WTC11 (cell line): ENCODE results near the gene TMEM167A. TPM values are rescaled to one million over a fixed set of nuclear protein-coding genes. Genes with fewer than 3 reads are reported as not detected.
A peak's percentile ranks its signal among the peaks of the same experiment; 100 is the strongest.

Experiments
- ATAC-seq: fragments of 200-7000 bp; cut with Tn5 transposase; 2 replicates; pipeline ENCODE4 v1.10.0; 2021; ENCODE audit warnings: mild to moderate bottlenecking, moderate library complexity
- CTCF ChIA-PET: fragments of 300-600 bp; sonication (Branson Sonifier 250); formaldehyde crosslinking; loops from one replicate; lab custom pipeline; 2021; ENCODE audit warnings: antibody characterized with exemption; lab: Charles Lee
- POLR2A ChIA-PET: fragments of 350-600 bp; sonication (Branson Sonifier 250); formaldehyde crosslinking; loops from one replicate; lab custom pipeline; 2021; ENCODE audit warnings: antibody characterized with exemption; lab: Charles Lee
- DNase-seq: peaks from one replicate; pipeline ENCODE4 v3.0.0; 2021; ENCODE audit warnings: low spot score
- H3K27ac Mint-ChIP-seq: 2 replicates; pipeline ENCODE4 v1.8.0; 2021; ENCODE audit warnings: mixed read lengths
- H3K27me3 Mint-ChIP-seq: 2 replicates; pipeline ENCODE4 v1.8.0; 2021; ENCODE audit warnings: low read depth, mild to moderate bottlenecking, moderate library complexity, mixed read lengths
- H3K36me3 Mint-ChIP-seq: 2 replicates; pipeline ENCODE4 v1.8.0; 2021; ENCODE audit warnings: mixed read lengths
- H3K4me1 Mint-ChIP-seq: 2 replicates; pipeline ENCODE4 v1.8.0; 2022; ENCODE audit warnings: mixed read lengths
- H3K4me3 Mint-ChIP-seq: 2 replicates; pipeline ENCODE4 v1.8.0; 2021; ENCODE audit warnings: mild to moderate bottlenecking, moderate library complexity, mixed read lengths
- H3K9me3 Mint-ChIP-seq: 2 replicates; pipeline ENCODE4 v1.8.0; 2021; ENCODE audit warnings: mixed read lengths
- CBFB ChIP-seq: sonication (generic); formaldehyde crosslinking; IDR thresholded peaks from 2 replicates; pipeline ENCODE4 v1.8.1; 2022; ENCODE audit warnings: mild to moderate bottlenecking, low read depth, missing genetic modification reagents
- CREB1 ChIP-seq: sonication (generic); formaldehyde crosslinking; IDR thresholded peaks from 2 replicates; pipeline ENCODE4 v1.8.0; 2023; ENCODE audit warnings: mild to moderate bottlenecking, missing genetic modification reagents
- CTCF ChIP-seq: fragments of 200-600 bp; IDR thresholded peaks from 2 replicates; pipeline ENCODE4 v1.8.0; 2022; ENCODE audit warnings: antibody characterized with exemption
- E2F1 ChIP-seq: sonication (generic); formaldehyde crosslinking; IDR thresholded peaks from 2 replicates; pipeline ENCODE4 v1.8.0; 2022; ENCODE audit warnings: mild to moderate bottlenecking, missing genetic modification reagents
- ELF4 ChIP-seq: sonication (generic); formaldehyde crosslinking; IDR thresholded peaks from 2 replicates; pipeline ENCODE4 v1.8.1; 2022; ENCODE audit warnings: low read depth, mild to moderate bottlenecking, moderate library complexity, missing genetic modification reagents
- FOXJ3 ChIP-seq: sonication (generic); formaldehyde crosslinking; IDR thresholded peaks from 2 replicates; pipeline ENCODE4 v1.9.0; 2021; ENCODE audit warnings: missing genetic modification reagents, mild to moderate bottlenecking, borderline replicate concordance
- KAT7 ChIP-seq: sonication (generic); formaldehyde crosslinking; IDR thresholded peaks from 2 replicates; pipeline ENCODE4 v1.8.1; 2023; ENCODE audit warnings: missing genetic modification reagents, mild to moderate bottlenecking, borderline replicate concordance
- MAX ChIP-seq: sonication (generic); formaldehyde crosslinking; IDR thresholded peaks from 2 replicates; pipeline ENCODE4 v1.8.0; 2022; ENCODE audit warnings: mild to moderate bottlenecking, missing genetic modification reagents
- NFATC4 ChIP-seq: fragments of 250-450 bp; sonication (Bioruptor Pico); IDR thresholded peaks from 2 replicates; pipeline ENCODE4 v1.9.0; 2021; ENCODE audit warnings: mild to moderate bottlenecking
- PREB ChIP-seq: sonication (generic); formaldehyde crosslinking; IDR thresholded peaks from 2 replicates; pipeline ENCODE4 v1.8.1; 2022; ENCODE audit warnings: mild to moderate bottlenecking, missing genetic modification reagents, moderate library complexity, borderline replicate concordance
- PRRX2 ChIP-seq: fragments of 250-450 bp; sonication (Bioruptor Pico); IDR thresholded peaks from 2 replicates; pipeline ENCODE4 v1.8.0; 2021; ENCODE audit warnings: mild to moderate bottlenecking
- SOX15 ChIP-seq: fragments of 250-450 bp; sonication (Bioruptor Pico); IDR thresholded peaks from 2 replicates; pipeline ENCODE4 v1.9.0; 2021; ENCODE audit warnings: mild to moderate bottlenecking
- USF1 ChIP-seq: sonication (generic); formaldehyde crosslinking; IDR thresholded peaks from 2 replicates; pipeline ENCODE4 v1.8.0; 2022; ENCODE audit warnings: mild to moderate bottlenecking, missing genetic modification reagents
- ZNF121 ChIP-seq: sonication (generic); formaldehyde crosslinking; IDR thresholded peaks from 2 replicates; pipeline ENCODE4 v1.8.0; 2023; ENCODE audit warnings: missing genetic modification reagents
- ZNF232 ChIP-seq: sonication (generic); formaldehyde crosslinking; IDR thresholded peaks from 2 replicates; pipeline ENCODE4 v1.8.0; 2022; ENCODE audit warnings: mild to moderate bottlenecking, missing genetic modification reagents
- ZNF532 ChIP-seq: fragments of 250-450 bp; sonication (Bioruptor Pico); IDR thresholded peaks from 2 replicates; pipeline ENCODE4 v1.9.0; 2021; ENCODE audit warnings: mild to moderate bottlenecking, borderline replicate concordance
- ZSCAN18 ChIP-seq: fragments of 250-450 bp; sonication (Bioruptor Pico); IDR thresholded peaks from 2 replicates; pipeline ENCODE4 v2.1.2; 2022; ENCODE audit warnings: mild to moderate bottlenecking, moderate library complexity
- total RNA-seq: library from RNA; stranded (reverse); gene quantifications from 3 replicates; pipeline ENCODE4 v1.2.3, GENCODE V29; 2021

The TMEM167A gene
- total RNA-seq, 1 experiment from 2014 or later, result 165 TPM

GRCh38 chr5:83035373-83036100 is 41.7 kb downstream of the TMEM167A start:
- CTCF ChIA-PET, result interaction anchor here (0.6 to 1.0 kb wide), 3 partner anchors 8 to 435 kb away, joined by 3 to 4 read pairs (median 3); no protein-coding TSS in a partner anchor

GRCh38 chr5:83034528-83035207 is 42.5 kb downstream of the TMEM167A start:
- H3K27ac Mint-ChIP-seq, result peak overlapping the region; percentile 24
- ChIA-PET POLR2A (no interaction called here), CTCF (interaction anchor here (1.0 kb wide), 1 partner anchor 8 kb away, joined by 4 read pairs; no protein-coding TSS in a partner anchor)
- TF ChIP-seq ZNF232 (CRISPR knock-in tag), result no peak
- TF ChIP-seq CBFB (CRISPR knock-in tag), result no peak
- TF ChIP-seq KAT7 (CRISPR knock-in tag), result no peak
- TF ChIP-seq ELF4 (CRISPR knock-in tag), result no peak
- no peak for TF ChIP-seq MAX (CRISPR knock-in tag)
- TF ChIP-seq PRRX2, result no peak
- no peak for TF ChIP-seq USF1 (CRISPR knock-in tag)
- TF ChIP-seq ZSCAN18 (CRISPR knock-in tag), result no peak
- no peak for TF ChIP-seq CREB1 (CRISPR knock-in tag)
- 0 out of 2 replicates have a peak, but pooled peaks cover under 1% of the 10 kb centered on the region for H3K9me3 Mint-ChIP-seq
- H3K36me3 Mint-ChIP-seq, result no peaks in the 10 kb centered on the region
- peaks cover 4% of the 10 kb centered on the region; the same call in 1 of the 2 replicates for H3K27me3 Mint-ChIP-seq
- H3K4me1 Mint-ChIP-seq, result peaks cover 39% of the 10 kb centered on the region
- no peak for DNase-seq
- H3K4me3 Mint-ChIP-seq, result no peak overlapping the region
- no peak for ATAC-seq

More at GRCh38 chr5:83035373-83036100, 41.7 kb downstream of the TMEM167A start:
- no peak for TF ChIP-seq CTCF
- TF ChIP-seq ZNF121 (CRISPR knock-in tag), result peak; percentile 44; the same call in 1 of the 2 replicates
- ATAC-seq (peak; percentile 78), DNase-seq (no peak)
- peak overlapping the region; percentile 65; the same call in 1 of the 2 replicates for H3K27ac Mint-ChIP-seq
- no peaks in the 10 kb centered on the region for H3K27me3 Mint-ChIP-seq
- H3K9me3 Mint-ChIP-seq, result no peaks in the 10 kb centered on the region
- H3K36me3 Mint-ChIP-seq, result no peaks in the 10 kb centered on the region
- POLR2A ChIA-PET, result no interaction called here
- H3K4me3 Mint-ChIP-seq, result no peak overlapping the region
- peaks cover 39% of the 10 kb centered on the region for H3K4me1 Mint-ChIP-seq

- ChIA-PET POLR2A (no interaction called here), CTCF (no interaction called here)
- no peak overlapping the region for H3K4me3 Mint-ChIP-seq
- H3K27ac Mint-ChIP-seq, result no peak overlapping the region
- DNase-seq (no peak), ATAC-seq (no peak)
- no peaks in the 10 kb centered on the region for H3K36me3 Mint-ChIP-seq
- H3K9me3 Mint-ChIP-seq, result 0 out of 2 replicates have a peak, but pooled peaks cover 7% of the 10 kb centered on the region
- H3K27me3 Mint-ChIP-seq, result peaks cover 6% of the 10 kb centered on the region; the same call in 1 of the 2 replicates
- peaks cover 39% of the 10 kb centered on the region for H3K4me1 Mint-ChIP-seq
- TF ChIP-seq NFATC4, result no peak
- no peak for TF ChIP-seq ZNF532
- TF ChIP-seq SOX15 (CRISPR knock-in tag), result no peak
- TF ChIP-seq FOXJ3 (CRISPR knock-in tag), result no peak
- no peak for TF ChIP-seq KAT7 (CRISPR knock-in tag)
- no peak for TF ChIP-seq E2F1 (CRISPR knock-in tag)
- no peak for TF ChIP-seq CBFB (CRISPR knock-in tag)
- no peak for TF ChIP-seq PREB (CRISPR knock-in tag)
- TF ChIP-seq CREB1 (CRISPR knock-in tag), result no peak
Measured at GRCh38 chr5:83034036-83034435, 43.2 kb downstream of the TMEM167A start.
